ENCODE data around the gene HMGA1.
A peak's percentile ranks its signal among the peaks of the same experiment; 100 is the strongest.

HMGA1 gene

GRCh38 chr6:34233867-34234266, 2.8 kb upstream of the HMGA1 start:
- H3K27me3 Mint-ChIP-seq = no peaks in the 10 kb centered on the region
- H3K9me3 Mint-ChIP-seq = no peaks in the 10 kb centered on the region
- H3K27ac Mint-ChIP-seq = peak overlapping the region; percentile 80
- H3K36me3 Mint-ChIP-seq = peaks cover 7% of the 10 kb centered on the region
- H3K4me3 Mint-ChIP-seq = no peak overlapping the region
- H3K4me1 Mint-ChIP-seq = peaks cover 23% of the 10 kb centered on the region

GRCh38 chr6:34234667-34235306, 1.9 kb upstream of the HMGA1 start:
- peaks cover 11% of the 10 kb centered on the region for H3K36me3 Mint-ChIP-seq
- no peaks in the 10 kb centered on the region for H3K27me3 Mint-ChIP-seq
- peak overlapping the region; percentile 33 for H3K4me3 Mint-ChIP-seq
- peaks cover 26% of the 10 kb centered on the region for H3K4me1 Mint-ChIP-seq
- no peaks in the 10 kb centered on the region for H3K9me3 Mint-ChIP-seq
- peak overlapping the region; percentile 80 for H3K27ac Mint-ChIP-seq

- H3K36me3 Mint-ChIP-seq = peaks cover 13% of the 10 kb centered on the region
- peaks cover 33% of the 10 kb centered on the region for H3K4me1 Mint-ChIP-seq
- H3K9me3 Mint-ChIP-seq = no peaks in the 10 kb centered on the region
- peak overlapping the region; percentile 98 for H3K27ac Mint-ChIP-seq
- H3K4me3 Mint-ChIP-seq = peak overlapping the region; percentile 93
- no peaks in the 10 kb centered on the region for H3K27me3 Mint-ChIP-seq
Measured at GRCh38 chr6:34235307-34236130, 1.2 kb upstream of the HMGA1 start.

GRCh38 chr6:34236131-34236442, 586 bp upstream of the HMGA1 start:
- Mint-ChIP-seq H3K27ac (peak overlapping the region; percentile 98), H3K4me3 (peak overlapping the region; percentile 93), H3K4me1 (peaks cover 38% of the 10 kb centered on the region), H3K27me3 (no peaks in the 10 kb centered on the region), H3K9me3 (no peaks in the 10 kb centered on the region), H3K36me3 (peaks cover 15% of the 10 kb centered on the region)

- H3K36me3 Mint-ChIP-seq = peaks cover 23% of the 10 kb centered on the region
- peaks cover 50% of the 10 kb centered on the region for H3K4me1 Mint-ChIP-seq
- H3K27me3 Mint-ChIP-seq = no peaks in the 10 kb centered on the region
- no peaks in the 10 kb centered on the region for H3K9me3 Mint-ChIP-seq
- H3K4me3 Mint-ChIP-seq = no peak overlapping the region
- no peak overlapping the region for H3K27ac Mint-ChIP-seq
Measured at GRCh38 chr6:34237316-34237721, 646 bp downstream of the HMGA1 start.

DNA sequence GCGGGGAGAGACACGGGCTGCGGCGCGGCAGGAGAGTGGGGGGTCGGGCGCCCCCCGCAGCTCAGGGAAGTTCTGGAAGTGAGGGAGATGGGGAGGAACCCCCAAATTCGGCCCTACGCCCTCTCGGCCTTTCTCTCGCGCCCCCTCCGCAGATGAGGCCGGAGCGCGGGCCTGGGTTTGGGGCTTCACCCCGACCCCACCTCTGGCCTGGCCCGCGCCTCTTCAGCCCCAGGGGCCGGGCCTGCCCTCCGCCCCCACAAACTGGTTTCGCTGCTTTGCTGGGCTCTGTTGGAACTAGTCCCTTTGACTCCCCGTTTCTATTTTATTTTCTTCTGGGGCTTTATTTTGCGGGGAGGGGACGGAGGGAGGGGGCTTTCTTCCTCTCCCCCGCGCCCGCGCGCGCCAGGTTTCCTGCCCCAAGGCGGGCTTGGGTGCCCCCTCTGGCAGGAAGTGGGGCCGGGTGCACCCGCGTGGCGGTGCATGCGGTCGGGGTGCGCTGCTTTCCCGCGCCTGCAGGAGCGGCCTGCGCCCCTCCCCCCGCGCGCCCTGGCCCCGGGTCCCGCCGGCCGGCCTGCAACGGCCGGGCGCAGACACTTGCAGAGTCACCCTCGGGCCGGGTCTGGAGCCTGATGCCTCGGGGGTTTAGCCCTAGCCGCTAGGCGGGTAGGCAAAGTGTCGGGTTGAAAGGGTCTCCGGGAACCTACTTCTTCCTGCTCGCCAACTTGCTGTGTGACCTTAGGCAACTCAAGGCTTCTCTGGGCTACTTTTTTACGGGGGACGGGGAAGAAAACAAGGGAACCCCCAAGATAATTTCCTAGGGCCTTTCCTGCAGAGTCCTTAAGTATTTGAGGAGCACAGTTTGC, 1.3 kb downstream of the HMGA1 start:
- H3K9me3 Mint-ChIP-seq = no peaks in the 10 kb centered on the region
- H3K4me1 Mint-ChIP-seq = peaks cover 57% of the 10 kb centered on the region
- H3K36me3 Mint-ChIP-seq = peaks cover 28% of the 10 kb centered on the region
- no peaks in the 10 kb centered on the region for H3K27me3 Mint-ChIP-seq
- peak overlapping the region; percentile 95 for H3K27ac Mint-ChIP-seq
- peak overlapping the region; percentile 94 for H3K4me3 Mint-ChIP-seq

GRCh38 chr6:34238585-34239499, 2.2 kb downstream of the HMGA1 start:
- peak overlapping the region; percentile 94 for H3K4me3 Mint-ChIP-seq
- peak overlapping the region; percentile 95 for H3K27ac Mint-ChIP-seq
- no peaks in the 10 kb centered on the region for H3K27me3 Mint-ChIP-seq
- H3K36me3 Mint-ChIP-seq = peaks cover 33% of the 10 kb centered on the region
- no peaks in the 10 kb centered on the region for H3K9me3 Mint-ChIP-seq
- H3K4me1 Mint-ChIP-seq = peaks cover 64% of the 10 kb centered on the region

DNA sequence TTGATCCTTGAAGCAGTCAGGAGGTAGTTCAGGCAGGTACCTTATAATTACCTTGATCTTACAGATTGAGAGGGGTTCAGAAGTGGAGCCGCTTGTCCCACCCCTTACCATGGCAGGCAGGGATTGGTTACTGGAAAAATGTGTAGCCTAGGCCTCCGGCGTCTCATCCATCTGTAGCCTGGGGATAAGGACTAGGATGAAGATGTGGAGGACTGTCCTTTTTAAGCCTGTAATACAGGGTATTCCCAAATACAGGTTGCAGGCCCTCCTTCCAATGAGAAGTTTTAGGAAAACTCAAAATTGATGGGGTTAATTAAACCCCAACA, 2.8 kb downstream of the HMGA1 start:
- Mint-ChIP-seq H3K27me3 (no peaks in the 10 kb centered on the region), H3K9me3 (no peaks in the 10 kb centered on the region), H3K36me3 (peaks cover 34% of the 10 kb centered on the region), H3K4me3 (peak overlapping the region; percentile 94), H3K27ac (peak overlapping the region; percentile 95), H3K4me1 (peaks cover 61% of the 10 kb centered on the region)

- Mint-ChIP-seq H3K36me3 (peaks cover 36% of the 10 kb centered on the region), H3K27ac (peak overlapping the region; percentile 95), H3K9me3 (no peaks in the 10 kb centered on the region), H3K27me3 (no peaks in the 10 kb centered on the region), H3K4me3 (peak overlapping the region; percentile 94), H3K4me1 (peaks cover 62% of the 10 kb centered on the region)
Measured at GRCh38 chr6:34239893-34240292, 3.2 kb downstream of the HMGA1 start.

DNA sequence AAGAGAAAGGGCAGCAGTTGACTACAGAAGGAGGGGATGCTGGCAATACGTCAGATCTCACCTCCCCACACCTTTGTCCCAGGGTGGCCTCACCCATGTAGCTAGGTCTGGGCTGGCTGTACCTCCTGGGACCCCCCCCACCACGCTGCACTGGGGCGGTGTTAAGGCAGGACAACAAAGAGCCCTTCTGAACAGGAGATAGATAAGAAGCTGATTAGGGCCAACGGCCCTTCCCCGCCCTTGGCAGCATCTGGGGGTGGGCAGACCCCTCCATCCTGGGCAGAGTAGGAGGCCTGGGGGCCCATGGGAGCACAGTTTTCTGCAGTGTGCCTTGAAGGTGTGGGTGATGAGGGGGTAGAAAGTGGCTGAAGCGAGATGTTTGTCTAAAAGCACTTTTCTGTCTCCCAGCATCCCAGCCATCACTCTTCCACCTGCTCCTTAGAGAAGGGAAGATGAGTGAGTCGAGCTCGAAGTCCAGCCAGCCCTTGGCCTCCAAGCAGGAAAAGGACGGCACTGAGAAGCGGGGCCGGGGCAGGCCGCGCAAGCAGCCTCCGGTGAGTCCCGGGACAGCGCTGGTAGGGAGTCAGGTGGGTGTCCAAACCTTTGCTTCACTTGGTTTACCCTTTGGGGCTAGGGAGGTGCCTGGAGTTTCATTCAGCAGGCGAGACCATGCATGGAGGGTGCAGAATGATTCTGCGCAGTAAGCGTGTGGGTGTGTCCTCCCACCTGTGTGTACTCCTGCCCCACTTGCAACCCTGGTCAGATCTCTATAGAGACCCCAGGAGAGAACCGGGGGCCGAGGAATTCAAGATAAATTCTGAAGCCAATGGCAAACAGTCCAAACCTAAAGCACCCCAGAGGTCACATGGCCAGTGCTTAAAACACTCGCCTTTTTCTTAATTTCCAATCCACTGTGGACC, 3.9 kb downstream of the HMGA1 start:
- Mint-ChIP-seq H3K27me3 (no peaks in the 10 kb centered on the region), H3K36me3 (peaks cover 36% of the 10 kb centered on the region), H3K4me1 (peaks cover 68% of the 10 kb centered on the region), H3K27ac (peak overlapping the region; percentile 90), H3K9me3 (no peaks in the 10 kb centered on the region), H3K4me3 (peak overlapping the region; percentile 94)

DNA sequence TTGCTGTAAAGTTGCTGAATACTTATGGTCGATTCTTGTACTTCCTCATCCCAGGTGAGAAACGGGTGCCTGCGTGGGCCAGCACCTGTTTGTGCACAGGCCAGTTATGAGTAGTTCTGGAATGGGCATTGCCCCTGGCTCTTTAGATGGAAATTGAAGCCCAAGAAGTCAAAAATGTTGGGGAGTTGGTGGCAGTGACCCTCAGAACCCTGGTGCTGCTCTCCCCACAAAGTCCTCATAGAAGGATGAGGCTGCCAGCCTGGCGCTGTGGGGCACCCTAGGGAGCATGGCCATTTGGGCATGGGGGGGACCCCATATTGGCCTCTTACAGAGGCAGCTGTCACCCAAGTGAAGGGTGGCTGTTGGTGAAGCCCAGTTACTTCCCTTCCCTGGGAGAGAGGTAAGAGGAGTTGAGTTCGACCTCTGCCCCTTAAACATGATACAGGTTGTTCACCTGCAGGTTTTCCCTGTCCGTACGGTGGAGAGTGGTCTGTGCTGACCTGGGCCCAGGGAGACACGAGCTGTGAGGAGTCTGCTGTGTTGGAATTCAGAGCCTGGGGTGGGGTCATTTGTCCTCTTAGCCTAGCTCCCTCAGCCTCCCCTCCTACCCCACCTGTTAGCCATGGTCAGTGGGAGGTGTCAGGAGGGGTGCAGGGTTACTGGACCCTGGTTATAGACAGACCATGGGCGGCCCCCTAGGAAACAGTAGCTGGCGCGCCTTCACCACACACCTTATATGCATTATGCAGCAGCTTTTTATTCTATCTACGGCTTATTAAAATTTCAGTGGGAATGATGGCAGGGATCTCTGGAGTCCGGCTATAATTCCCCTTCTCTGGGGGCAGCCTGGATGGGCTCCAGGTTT, 4.9 kb downstream of the HMGA1 start:
- Mint-ChIP-seq H3K9me3 (no peaks in the 10 kb centered on the region), H3K4me3 (peak overlapping the region; percentile 83)

DNA sequence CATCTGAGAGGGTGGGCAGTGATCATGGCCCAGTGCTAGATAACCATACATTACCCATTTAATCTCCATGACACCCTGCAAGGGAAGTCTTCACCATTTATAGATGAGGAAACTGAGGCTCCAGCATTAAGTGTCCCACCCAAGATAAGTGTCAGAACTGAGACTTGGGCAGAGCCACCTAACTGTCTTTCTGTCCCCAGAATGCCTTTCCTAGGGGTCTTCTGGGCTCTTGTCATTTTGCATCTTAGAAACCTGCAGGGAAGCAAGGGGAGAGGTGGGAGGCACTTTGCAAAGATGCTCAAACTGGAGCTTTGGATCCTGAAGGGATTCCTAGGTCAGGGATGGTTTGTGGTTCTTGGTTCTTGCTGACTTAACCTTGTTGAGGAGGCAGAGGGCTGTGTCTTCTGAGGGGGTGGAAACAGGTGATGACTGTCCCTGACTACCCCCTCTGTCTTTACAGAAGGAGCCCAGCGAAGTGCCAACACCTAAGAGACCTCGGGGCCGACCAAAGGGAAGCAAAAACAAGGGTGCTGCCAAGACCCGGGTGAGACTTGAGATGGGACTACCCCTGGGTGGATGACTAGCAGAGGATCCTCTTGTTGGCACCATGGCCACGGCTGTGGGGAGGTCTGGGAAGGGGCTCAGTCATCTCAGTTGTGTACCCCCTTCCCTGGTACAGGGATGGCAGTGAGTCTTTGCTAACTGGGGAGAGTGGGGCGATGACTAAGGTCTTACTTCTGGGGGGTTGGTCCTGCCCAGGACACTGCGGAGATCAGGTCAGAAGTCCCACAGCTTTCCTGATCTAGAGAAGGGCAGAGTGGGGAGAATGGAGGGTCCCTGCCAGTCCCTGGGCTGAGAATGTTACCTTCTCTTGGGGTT, 5.8 kb downstream of the HMGA1 start:
- H3K4me3 Mint-ChIP-seq = peak overlapping the region; percentile 83

More for the DNA sequence above, 4.9 kb downstream of the HMGA1 start:
- Mint-ChIP-seq H3K4me1 (peaks cover 73% of the 10 kb centered on the region), H3K27ac (peak overlapping the region; percentile 89), H3K36me3 (peaks cover 37% of the 10 kb centered on the region), H3K27me3 (no peaks in the 10 kb centered on the region)

More for the DNA sequence above, 5.8 kb downstream of the HMGA1 start:
- Mint-ChIP-seq H3K27me3 (no peaks in the 10 kb centered on the region), H3K9me3 (no peaks in the 10 kb centered on the region), H3K36me3 (peaks cover 37% of the 10 kb centered on the region), H3K4me1 (peaks cover 83% of the 10 kb centered on the region), H3K27ac (peak overlapping the region; percentile 89)

Data from activated naive CD4-positive, alpha-beta T cell treated with anti-CD3 and anti-CD28 coated beads, Interleukin-2, amount 50 U/mL, for 24 hours (primary cell).